Measurements from ENCODE around the gene MEST.

- TF ChIP-seq POLR2AphosphoS5 (IDR thresholded peaks at IDR 0.05; ENCODE audit: low read depth, low read length) (no peak), MAX (IDR thresholded peaks at IDR 0.05; ENCODE audit: low read depth) (no peak), IRF3 (IDR thresholded peaks at IDR 0.05; ENCODE audit: low read depth, low read length) (no peak), SMC3 (IDR thresholded peaks at IDR 0.05; ENCODE audit: low read depth, low read length) (no peak), CTCF (IDR thresholded peaks at IDR 0.05) (no peak), YY1 (IDR thresholded peaks at IDR 0.05; ENCODE audit: low read depth) (no peak), USF2 (IDR thresholded peaks at IDR 0.05; ENCODE audit: borderline replicate concordance, low read depth, low read length) (no peak), RAD21 (IDR thresholded peaks at IDR 0.05; ENCODE audit: low read length) (no peak)
These were observed 23.6 kb downstream of the MEST start for GRCh38 chr7:130515315-130516040.

Data from SK-N-SH (cell line).